NT2/D1 (cell line): ENCODE data around the gene RMI2.

Source experiments
- DNase-seq: peaks from one replicate; pipeline ENCODE4 v3.0.0-alpha.2; 2011; ENCODE audit warnings: low read depth, low spot score
- H3K27me3 ChIP-seq: 2 replicates; pipeline ENCODE4 v1.6.0; 2011; ENCODE audit warnings: mild to moderate bottlenecking; ENCODE audit not compliant: insufficient read length, insufficient read depth
- H3K36me3 ChIP-seq: 2 replicates; pipeline ENCODE4 v1.6.1; 2011; ENCODE audit warnings: mild to moderate bottlenecking, low read length, mixed read lengths; ENCODE audit not compliant: insufficient read depth, insufficient read length
- H3K4me1 ChIP-seq: 2 replicates; pipeline ENCODE4 v1.5.1; 2011; ENCODE audit not compliant: insufficient read depth, insufficient read length
- H3K4me3 ChIP-seq: 2 replicates; pipeline ENCODE4 v1.5.1; 2011; ENCODE audit warnings: low read depth; ENCODE audit not compliant: insufficient read length
- H3K9ac ChIP-seq: 2 replicates; pipeline ENCODE4 v1.6.0; 2011; ENCODE audit warnings: low read depth; ENCODE audit not compliant: insufficient read length
- H3K9me3 ChIP-seq: 2 replicates; pipeline ENCODE4 v1.5.1; 2011; ENCODE audit warnings: mild to moderate bottlenecking, low read length; ENCODE audit not compliant: insufficient read depth
- SUZ12 ChIP-seq: IDR thresholded peaks from 2 replicates; pipeline ENCODE4 v1.6.1; 2011; ENCODE audit not compliant: insufficient read length, insufficient read depth; ENCODE audit errors: extremely low read depth
- YY1 ChIP-seq: IDR thresholded peaks from 2 replicates; pipeline ENCODE4 v1.6.1; 2011; ENCODE audit not compliant: insufficient read length, insufficient read depth
- ZNF274 ChIP-seq: IDR thresholded peaks from 2 replicates; pipeline ENCODE4 v1.6.1; 2011; ENCODE audit warnings: mild to moderate bottlenecking, low read depth, low read length

Gene RMI2

GRCh38 chr16:11326737-11327276 is 18.5 kb upstream of the RMI2 start:
- no peaks in the 10 kb centered on the region for H3K27me3 ChIP-seq
- no peaks in the 10 kb centered on the region for H3K36me3 ChIP-seq
- no peak for DNase-seq
- peaks cover 10% of the 10 kb centered on the region for H3K4me1 ChIP-seq
- no peak for TF ChIP-seq YY1
- no peak for TF ChIP-seq ZNF274
- peak overlapping the region; percentile 4 for H3K9ac ChIP-seq
- H3K9me3 ChIP-seq, result peaks cover 17% of the 10 kb centered on the region; the same call in 1 of the 2 replicates
- H3K4me3 ChIP-seq, result no peak overlapping the region

- Histone ChIP-seq H3K36me3 (no peaks in the 10 kb centered on the region), H3K27me3 (no peaks in the 10 kb centered on the region), H3K9ac (peak overlapping the region; percentile 4), H3K4me3 (no peak overlapping the region), H3K4me1 (peaks cover 10% of the 10 kb centered on the region), H3K9me3 (peaks cover 17% of the 10 kb centered on the region; the same call in 1 of the 2 replicates)
- DNase-seq, result no peak
- TF ChIP-seq ZNF274 (no peak), SUZ12 (no peak), YY1 (no peak)
Measured at GRCh38 chr16:11327277-11328171, 17.7 kb upstream of the RMI2 start.

GRCh38 chr16:11328172-11329070 is 16.8 kb upstream of the RMI2 start:
- peak; percentile 97 for DNase-seq
- H3K4me3 ChIP-seq, result peak overlapping the region; percentile 6
- TF ChIP-seq YY1, result no peak
- no peak for TF ChIP-seq ZNF274
- TF ChIP-seq SUZ12, result no peak
- no peaks in the 10 kb centered on the region for H3K36me3 ChIP-seq
- peaks cover 17% of the 10 kb centered on the region; the same call in 1 of the 2 replicates for H3K9me3 ChIP-seq
- peaks cover 10% of the 10 kb centered on the region for H3K4me1 ChIP-seq
- H3K9ac ChIP-seq, result peak overlapping the region; percentile 47
- H3K27me3 ChIP-seq, result no peaks in the 10 kb centered on the region

- Histone ChIP-seq H3K4me3 (peak overlapping the region; percentile 6), H3K9ac (peak overlapping the region; percentile 47), H3K9me3 (peaks cover 17% of the 10 kb centered on the region; the same call in 1 of the 2 replicates), H3K27me3 (no peaks in the 10 kb centered on the region), H3K36me3 (no peaks in the 10 kb centered on the region), H3K4me1 (peaks cover 10% of the 10 kb centered on the region)
- no peak for TF ChIP-seq YY1
- TF ChIP-seq SUZ12, result no peak
- TF ChIP-seq ZNF274, result no peak
- no peak for DNase-seq
Measured at GRCh38 chr16:11329071-11329491, 16.2 kb upstream of the RMI2 start.

- Histone ChIP-seq H3K9me3 (peaks cover 24% of the 10 kb centered on the region; the same call in 1 of the 2 replicates), H3K36me3 (no peaks in the 10 kb centered on the region), H3K4me1 (peaks cover 10% of the 10 kb centered on the region), H3K27me3 (no peaks in the 10 kb centered on the region), H3K4me3 (no peak overlapping the region), H3K9ac (no peak overlapping the region)
- no peak for TF ChIP-seq SUZ12
- TF ChIP-seq ZNF274, result no peak
- TF ChIP-seq YY1, result no peak
- no peak for DNase-seq
Measured at GRCh38 chr16:11329891-11330290, 15.4 kb upstream of the RMI2 start.

- no peak for TF ChIP-seq ZNF274
- TF ChIP-seq SUZ12, result no peak
- TF ChIP-seq YY1, result no peak
- peaks cover 27% of the 10 kb centered on the region; the same call in 1 of the 2 replicates for H3K9me3 ChIP-seq
- H3K4me1 ChIP-seq, result peaks cover 10% of the 10 kb centered on the region
- no peak for DNase-seq
- H3K9ac ChIP-seq, result no peak overlapping the region
- no peak overlapping the region for H3K4me3 ChIP-seq
- H3K36me3 ChIP-seq, result no peaks in the 10 kb centered on the region
- H3K27me3 ChIP-seq, result no peaks in the 10 kb centered on the region
Measured at GRCh38 chr16:11330526-11331237, 14.6 kb upstream of the RMI2 start.
